GM12892 (cell line): ENCODE results near the gene TUSC2.

Experiments
- DNase-seq: peaks from one replicate; pipeline ENCODE4 v3.0.0; 2011; ENCODE audit not compliant: insufficient read length
- FAIRE-seq: peaks from 2 replicates; lab custom pipeline; 2011; peaks lifted over from hg19 to GRCh38; lab: Jason Lieb, UNC
- POLR2A ChIP-seq: IDR thresholded peaks from 2 replicates; pipeline ENCODE4 v1.6.1; 2011; ENCODE audit warnings: low read depth, low read length, control low read depth
- POLR2AphosphoS5 ChIP-seq: IDR thresholded peaks from 2 replicates; pipeline ENCODE4 v1.6.1; 2011; ENCODE audit warnings: low read depth, low read length, control low read depth
- TAF1 ChIP-seq: IDR thresholded peaks from 2 replicates; pipeline ENCODE4 v1.6.1; 2011; ENCODE audit warnings: low read depth, mild to moderate bottlenecking, control low read depth, low read length, borderline replicate concordance

The TUSC2 gene

GRCh38 chr3:50331364-50331907 lies 3.4 kb upstream of the TUSC2 start:
- TF ChIP-seq TAF1 (no peak), POLR2AphosphoS5 (no peak), POLR2A (no peak)
- FAIRE-seq, result no peak
- no peak for DNase-seq

GRCh38 chr3:50330330-50330729 lies 2.3 kb upstream of the TUSC2 start:
- FAIRE-seq, result no peak
- DNase-seq, result no peak
- no peak for TF ChIP-seq POLR2AphosphoS5
- no peak for TF ChIP-seq POLR2A
- TF ChIP-seq TAF1, result no peak

- DNase-seq (no peak), FAIRE-seq (no peak)
- TF ChIP-seq POLR2AphosphoS5, result no peak
- no peak for TF ChIP-seq TAF1
- no peak for TF ChIP-seq POLR2A
Observed at GRCh38 chr3:50327129-50327528, 894 bp downstream of the TUSC2 start.

GRCh38 chr3:50326182-50326541 lies 1.9 kb downstream of the TUSC2 start:
- no peak for TF ChIP-seq TAF1
- DNase-seq (no peak), FAIRE-seq (no peak)

DNA sequence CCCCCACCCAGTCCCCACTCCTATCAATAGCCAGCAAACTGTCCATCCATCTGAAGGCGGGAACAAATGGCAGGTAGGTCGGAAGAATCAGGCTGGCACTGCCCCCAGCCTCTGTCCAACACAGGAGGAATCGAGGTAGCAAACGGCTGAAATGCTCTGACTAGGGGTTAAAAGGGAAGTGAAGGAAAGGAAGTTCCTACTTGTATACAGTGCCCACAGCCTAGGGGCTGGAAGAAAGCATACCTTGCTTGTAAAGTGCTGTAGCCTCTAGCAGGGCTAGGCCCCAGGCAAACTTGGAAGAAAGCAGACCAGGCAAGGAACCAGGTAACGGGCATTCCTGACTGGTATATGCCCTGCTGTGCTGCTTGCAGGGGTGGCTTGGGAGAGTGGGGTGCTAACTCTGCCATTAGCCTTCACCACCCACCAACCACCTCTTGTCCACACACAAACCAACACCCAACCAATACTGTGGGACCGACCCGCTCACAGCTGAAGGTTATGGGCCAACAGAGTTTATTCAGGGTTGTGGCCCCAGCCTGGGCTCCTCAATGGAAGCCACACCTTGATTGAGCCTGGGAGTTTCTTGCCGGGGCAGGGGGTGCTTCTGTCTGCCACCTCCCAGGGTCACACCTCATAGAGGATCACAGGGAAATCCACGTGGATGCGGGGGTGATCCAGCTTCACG lies 2.4 kb downstream of the TUSC2 start:
- no peak for FAIRE-seq
- TF ChIP-seq POLR2AphosphoS5, result no peak
- TF ChIP-seq POLR2A, result no peak
- no peak for TF ChIP-seq TAF1
- DNase-seq, result no peak

- FAIRE-seq, result no peak
- DNase-seq, result no peak
- TF ChIP-seq POLR2A, result no peak
- TF ChIP-seq POLR2AphosphoS5, result no peak
- no peak for TF ChIP-seq TAF1
Observed at GRCh38 chr3:50325113-50325480, 2.9 kb downstream of the TUSC2 start.

- FAIRE-seq (peak; percentile 48), DNase-seq (peak; percentile 54)
- TF ChIP-seq POLR2AphosphoS5, result no peak
- TF ChIP-seq POLR2A, result no peak
- TF ChIP-seq TAF1, result no peak
Observed at GRCh38 chr3:50324351-50325112, 3.5 kb downstream of the TUSC2 start.

- no peak for TF ChIP-seq TAF1
- TF ChIP-seq POLR2A, result peak; percentile 26; the same call in 1 of the 2 replicates
- FAIRE-seq (no peak), DNase-seq (no peak)
Observed at GRCh38 chr3:50323614-50324199, 4.3 kb downstream of the TUSC2 start.

GRCh38 chr3:50323092-50323600 lies 4.9 kb downstream of the TUSC2 start:
- TF ChIP-seq POLR2AphosphoS5 (no peak), TAF1 (no peak), POLR2A (no peak)
- no peak for DNase-seq
- FAIRE-seq, result no peak

- FAIRE-seq (no peak), DNase-seq (no peak)
- no peak for TF ChIP-seq POLR2A
- no peak for TF ChIP-seq POLR2AphosphoS5
- TF ChIP-seq TAF1, result no peak
Observed at GRCh38 chr3:50322386-50323091, 5.5 kb downstream of the TUSC2 start, which contains the start of gene HYAL2. HYAL2 (minus strand) TSS chr3:50322745; CDS start chr3:50320489, 2,256 bp downstream.

DNA sequence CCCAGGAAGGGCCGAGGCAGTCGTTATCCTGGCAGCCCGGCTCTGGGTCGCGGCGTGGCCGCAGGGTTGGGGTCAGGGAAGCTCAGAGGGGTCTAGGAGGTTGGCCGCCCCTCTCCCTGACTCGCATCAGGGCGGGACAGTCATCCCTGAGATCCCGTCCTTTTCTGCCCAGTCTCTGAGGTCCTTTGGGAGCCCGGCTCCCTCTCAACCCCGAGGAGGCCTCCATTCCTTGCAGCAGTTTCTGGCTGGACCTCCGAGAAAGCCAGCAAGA lies 6.0 kb downstream of the TUSC2 start:
- FAIRE-seq (no peak), DNase-seq (no peak)
- no peak for TF ChIP-seq POLR2A
- no peak for TF ChIP-seq POLR2AphosphoS5
- TF ChIP-seq TAF1, result no peak
